Neuron (in vitro differentiated cells): ENCODE data around the gene NAGLU.

Experiments used
- H2AFZ ChIP-seq: one replicate; pipeline ENCODE4 v1.6.1; 2013; ENCODE audit warnings: low read depth, mild to moderate bottlenecking, inconsistent platforms, low read length, moderate library complexity
- H3K27me3 ChIP-seq: one replicate; pipeline ENCODE4 v1.6.1; 2013; ENCODE audit warnings: low read length; ENCODE audit not compliant: insufficient read depth
- H3K36me3 ChIP-seq: one replicate; pipeline ENCODE4 v1.6.1; 2013; ENCODE audit warnings: low read length; ENCODE audit not compliant: insufficient read depth
- H3K4me1 ChIP-seq: one replicate; pipeline ENCODE4 v1.6.1; 2013; ENCODE audit warnings: low read length; ENCODE audit not compliant: insufficient read depth
- H3K4me3 ChIP-seq: 2 replicates; pipeline ENCODE4 v1.5.1; 2013; ENCODE audit warnings: mild to moderate bottlenecking, low read length, moderate library complexity
- H3K9me3 ChIP-seq: one replicate; pipeline ENCODE4 v1.6.1; 2013; ENCODE audit warnings: low read length

The NAGLU gene

GRCh38 chr17:42514279-42514678 is 21.8 kb upstream of the NAGLU start:
- Histone ChIP-seq H3K27me3 (no peaks in the 10 kb centered on the region), H2AFZ (no peak overlapping the region), H3K4me3 (no peak overlapping the region), H3K9me3 (no peaks in the 10 kb centered on the region), H3K4me1 (peaks cover 13% of the 10 kb centered on the region), H3K36me3 (peaks cover 43% of the 10 kb centered on the region)

- Histone ChIP-seq H3K4me1 (peaks cover 19% of the 10 kb centered on the region), H3K27me3 (no peaks in the 10 kb centered on the region), H2AFZ (no peak overlapping the region), H3K4me3 (no peak overlapping the region), H3K36me3 (peaks cover 38% of the 10 kb centered on the region), H3K9me3 (no peaks in the 10 kb centered on the region)
These were observed 21.2 kb upstream of the NAGLU start for GRCh38 chr17:42514867-42515266.

DNA sequence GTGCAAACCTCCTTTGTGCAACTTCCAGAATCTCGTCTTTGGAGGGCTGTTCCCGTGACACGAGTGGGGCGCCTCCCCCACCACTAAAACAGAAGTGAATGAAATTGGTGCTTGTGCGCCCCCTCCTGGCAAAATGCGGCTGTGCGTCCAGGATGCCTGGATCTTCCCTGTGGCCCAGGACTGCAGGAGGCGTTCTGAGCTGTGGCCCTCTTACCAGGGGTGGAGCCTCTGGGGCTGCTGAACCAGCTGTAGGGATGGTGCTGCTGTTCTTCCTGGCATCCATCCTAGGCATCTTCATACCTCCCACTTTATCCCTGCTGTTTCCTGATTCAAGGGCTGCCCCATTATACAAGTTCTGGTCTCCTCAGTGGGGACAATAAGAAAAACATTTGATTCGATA is 18.5 kb upstream of the NAGLU start:
- Histone ChIP-seq H3K4me1 (peaks cover 38% of the 10 kb centered on the region), H2AFZ (no peak overlapping the region), H3K9me3 (no peaks in the 10 kb centered on the region), H3K36me3 (peaks cover 37% of the 10 kb centered on the region), H3K4me3 (no peak overlapping the region), H3K27me3 (no peaks in the 10 kb centered on the region)

GRCh38 chr17:42518046-42518754 is 17.8 kb upstream of the NAGLU start:
- Histone ChIP-seq H3K9me3 (no peaks in the 10 kb centered on the region), H3K36me3 (peaks cover 43% of the 10 kb centered on the region), H2AFZ (no peak overlapping the region), H3K4me3 (no peak overlapping the region), H3K27me3 (no peaks in the 10 kb centered on the region), H3K4me1 (peaks cover 42% of the 10 kb centered on the region)

GRCh38 chr17:42518755-42519545 is 17.1 kb upstream of the NAGLU start:
- H3K4me1 ChIP-seq: peaks cover 42% of the 10 kb centered on the region
- no peak overlapping the region for H2AFZ ChIP-seq
- no peak overlapping the region for H3K4me3 ChIP-seq
- H3K9me3 ChIP-seq: no peaks in the 10 kb centered on the region
- peaks cover 39% of the 10 kb centered on the region for H3K36me3 ChIP-seq
- no peaks in the 10 kb centered on the region for H3K27me3 ChIP-seq

DNA sequence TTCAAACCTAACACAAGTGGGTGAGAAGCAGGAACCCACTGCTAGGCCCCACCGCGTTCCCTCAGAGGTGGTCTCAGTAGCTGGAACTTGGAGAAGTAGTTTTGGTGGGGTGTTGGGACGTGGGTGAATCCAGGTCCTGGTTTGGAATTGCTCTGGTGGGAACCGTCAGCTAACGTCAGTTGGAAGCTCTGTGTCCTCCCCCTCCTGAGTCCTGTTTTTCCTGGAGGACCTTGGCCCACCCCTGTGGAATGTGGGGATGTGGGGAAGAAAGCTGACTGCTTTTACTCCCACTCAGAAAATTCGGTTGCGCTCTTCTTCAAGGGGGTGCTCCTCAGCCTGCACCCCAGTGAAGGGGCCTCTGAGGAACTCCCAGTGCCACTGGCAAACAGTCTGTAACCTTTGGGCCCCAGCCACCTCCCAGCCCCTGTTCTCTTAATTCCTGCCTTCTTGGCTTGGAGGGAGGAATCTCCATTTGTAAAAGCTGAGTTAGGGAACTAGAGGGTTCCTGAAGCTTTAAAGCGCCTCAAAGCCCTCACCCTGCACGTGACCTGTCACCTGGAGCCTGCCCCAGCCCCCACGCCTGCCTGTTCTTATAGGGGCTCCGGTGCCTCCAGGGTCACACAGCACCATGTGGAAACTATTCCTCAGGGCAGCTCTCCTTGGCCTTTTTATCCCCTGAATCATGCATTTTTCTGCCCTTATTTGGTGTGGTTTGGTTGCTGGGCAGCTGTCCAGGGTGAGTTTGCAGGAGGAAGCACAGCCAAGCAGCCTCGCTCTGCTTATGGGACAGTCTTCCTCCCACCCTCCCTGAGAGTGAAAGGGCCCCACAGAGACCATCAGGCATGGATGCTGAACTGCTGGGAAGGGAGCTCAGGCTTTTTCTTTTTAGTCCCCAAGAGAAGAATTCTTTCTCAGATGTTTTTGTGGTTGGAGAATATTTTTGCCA is 16.2 kb upstream of the NAGLU start:
- H3K4me1 ChIP-seq: peaks cover 42% of the 10 kb centered on the region
- peaks cover 31% of the 10 kb centered on the region for H3K36me3 ChIP-seq
- no peak overlapping the region for H3K4me3 ChIP-seq
- H3K27me3 ChIP-seq: no peaks in the 10 kb centered on the region
- no peak overlapping the region for H2AFZ ChIP-seq
- no peaks in the 10 kb centered on the region for H3K9me3 ChIP-seq

DNA sequence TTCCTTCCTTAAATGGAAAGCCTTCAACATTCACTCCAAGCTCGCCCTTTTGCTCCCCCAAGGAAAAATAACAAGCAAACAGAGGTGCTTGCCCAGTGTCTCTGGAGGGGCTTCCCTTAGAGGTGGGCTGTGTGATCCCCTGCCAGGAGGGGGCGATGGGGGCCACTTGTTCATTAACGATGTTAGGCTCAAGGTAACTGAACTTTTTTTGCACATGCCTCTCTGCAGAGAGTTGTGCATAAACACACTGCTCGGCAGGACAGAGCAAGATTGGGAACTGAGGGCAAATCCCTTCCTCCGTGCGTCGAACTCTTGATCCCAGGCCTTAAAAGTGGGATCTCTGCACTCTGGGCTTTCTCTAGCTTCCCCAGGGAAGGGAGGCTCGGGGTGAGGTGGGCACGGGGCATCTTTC is 15.5 kb upstream of the NAGLU start:
- no peaks in the 10 kb centered on the region for H3K9me3 ChIP-seq
- peaks cover 42% of the 10 kb centered on the region for H3K4me1 ChIP-seq
- H3K4me3 ChIP-seq: no peak overlapping the region
- H2AFZ ChIP-seq: no peak overlapping the region
- H3K27me3 ChIP-seq: no peaks in the 10 kb centered on the region
- H3K36me3 ChIP-seq: peaks cover 29% of the 10 kb centered on the region

- peaks cover 42% of the 10 kb centered on the region for H3K4me1 ChIP-seq
- H3K36me3 ChIP-seq: peaks cover 29% of the 10 kb centered on the region
- H3K27me3 ChIP-seq: no peaks in the 10 kb centered on the region
- H3K4me3 ChIP-seq: no peak overlapping the region
- no peak overlapping the region for H2AFZ ChIP-seq
- H3K9me3 ChIP-seq: no peaks in the 10 kb centered on the region
These were observed 15.0 kb upstream of the NAGLU start for GRCh38 chr17:42521036-42521435.

DNA sequence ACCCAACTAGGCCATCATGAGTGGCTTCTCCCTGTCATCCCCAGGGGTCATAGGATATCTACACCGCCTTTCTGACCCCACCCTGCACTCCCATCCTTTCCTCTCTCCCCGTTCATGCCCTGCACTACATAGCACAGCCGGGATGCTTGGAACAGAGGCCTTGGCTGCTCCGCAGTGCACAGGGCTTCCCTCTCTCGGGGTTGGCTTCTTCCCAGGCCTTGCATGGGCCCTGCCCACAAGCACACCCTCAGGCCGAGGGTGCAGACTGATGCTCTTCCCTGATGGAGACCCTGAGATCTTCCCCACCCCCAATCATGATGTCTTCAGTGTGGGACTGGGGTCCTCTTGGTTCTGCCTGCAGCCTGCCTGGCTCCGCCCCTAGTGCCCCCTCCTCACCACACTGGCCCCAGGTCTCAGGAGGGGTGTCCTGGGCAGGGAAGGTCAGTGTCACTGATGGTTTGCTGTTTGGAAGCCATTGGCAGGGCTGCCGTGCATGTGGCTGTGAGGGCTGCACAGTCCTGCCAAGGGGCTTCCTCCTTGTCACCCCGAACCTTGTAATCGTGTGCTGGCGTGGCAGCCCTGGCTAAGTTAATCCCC is 14.3 kb upstream of the NAGLU start:
- peaks cover 26% of the 10 kb centered on the region for H3K36me3 ChIP-seq
- peaks cover 42% of the 10 kb centered on the region for H3K4me1 ChIP-seq

DNA sequence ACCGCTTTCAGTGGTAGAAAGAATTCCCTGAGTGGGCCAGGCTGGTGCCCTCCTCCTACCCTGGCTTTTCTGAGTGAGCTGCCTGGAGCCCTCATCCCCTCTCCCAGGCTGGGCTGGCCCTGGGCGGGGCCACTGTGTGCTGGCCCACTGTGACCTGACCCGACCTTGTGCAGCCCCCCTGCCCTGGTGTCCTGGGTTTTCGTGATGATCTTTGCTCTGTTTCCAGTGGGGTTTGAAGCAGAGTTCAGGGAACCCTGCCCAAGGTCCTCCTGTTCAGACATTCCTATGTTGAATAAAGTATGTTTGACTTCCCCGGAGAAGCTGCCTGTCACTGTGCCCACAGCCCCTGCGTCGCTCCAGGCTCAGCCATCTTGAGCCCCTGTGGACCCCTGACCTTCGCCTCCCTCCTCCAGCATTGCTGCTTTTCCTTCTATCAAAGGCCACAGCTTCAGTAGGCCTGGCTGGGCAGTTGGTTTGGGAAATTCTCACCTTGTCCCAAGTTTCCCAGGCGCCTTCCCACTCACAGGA is 13.7 kb upstream of the NAGLU start:
- Histone ChIP-seq H3K9me3 (no peaks in the 10 kb centered on the region), H3K4me3 (no peak overlapping the region), H3K36me3 (peaks cover 22% of the 10 kb centered on the region), H3K4me1 (peaks cover 42% of the 10 kb centered on the region), H2AFZ (no peak overlapping the region), H3K27me3 (no peaks in the 10 kb centered on the region)

More for the DNA sequence above, 14.3 kb upstream of the NAGLU start:
- H2AFZ ChIP-seq: no peak overlapping the region
- H3K27me3 ChIP-seq: no peaks in the 10 kb centered on the region
- H3K4me3 ChIP-seq: no peak overlapping the region
- no peaks in the 10 kb centered on the region for H3K9me3 ChIP-seq

DNA sequence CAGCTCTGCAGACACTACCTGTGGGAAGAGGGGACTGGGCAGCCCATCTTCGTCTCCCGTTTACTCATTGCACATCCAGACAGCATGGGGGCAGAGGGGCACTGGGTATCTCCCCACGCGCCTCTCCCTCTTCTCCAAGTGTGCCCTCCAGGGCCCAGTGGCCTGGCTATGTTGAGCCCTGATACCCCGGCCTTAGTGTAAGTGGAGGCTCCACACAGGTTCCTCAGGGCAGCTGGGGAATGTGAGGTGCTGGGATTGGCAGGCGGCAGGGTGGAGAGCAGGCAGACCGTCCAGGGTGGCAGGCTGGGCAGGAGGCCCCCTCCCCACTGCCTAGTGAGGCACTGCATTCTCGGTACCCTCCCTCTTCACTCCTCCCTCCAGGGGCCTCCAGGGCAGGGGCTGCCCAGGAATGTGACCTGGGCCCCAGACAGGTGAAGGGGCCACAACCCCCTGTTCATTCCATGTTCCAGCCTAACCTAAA is 13.2 kb upstream of the NAGLU start:
- Histone ChIP-seq H3K36me3 (peaks cover 21% of the 10 kb centered on the region), H2AFZ (no peak overlapping the region), H3K9me3 (no peaks in the 10 kb centered on the region), H3K4me1 (peaks cover 42% of the 10 kb centered on the region), H3K4me3 (no peak overlapping the region), H3K27me3 (no peaks in the 10 kb centered on the region)

DNA sequence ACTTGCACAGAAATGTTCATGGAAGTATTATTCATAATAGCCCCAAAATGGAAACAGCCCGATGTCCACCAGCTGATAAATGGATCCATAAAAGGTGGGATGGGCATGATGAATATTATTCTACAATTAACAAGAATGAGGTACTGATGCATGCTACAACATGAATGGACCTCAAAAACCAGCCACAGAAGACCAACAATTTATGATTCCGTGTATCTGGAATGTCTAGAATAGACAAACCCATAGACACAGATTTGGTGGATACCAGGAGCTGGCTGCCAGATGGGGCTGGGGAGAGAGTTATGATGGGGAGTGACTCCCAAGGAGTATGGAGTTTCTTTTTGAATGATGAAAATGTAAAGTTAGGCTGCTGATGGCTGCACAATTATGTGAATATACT is 10.8 kb upstream of the NAGLU start:
- no peak overlapping the region for H2AFZ ChIP-seq
- H3K36me3 ChIP-seq: peaks cover 21% of the 10 kb centered on the region
- H3K27me3 ChIP-seq: no peaks in the 10 kb centered on the region
- no peaks in the 10 kb centered on the region for H3K9me3 ChIP-seq
- no peak overlapping the region for H3K4me3 ChIP-seq
- peaks cover 20% of the 10 kb centered on the region for H3K4me1 ChIP-seq
